K562 (cell line): ENCODE measurements around the gene BCHE. TPM values are rescaled to one million over a fixed set of nuclear protein-coding genes. Genes with fewer than 3 reads are reported as not detected.

Source experiments
- ATAC-seq: fragments of 200-7000 bp; cut with Tn5 transposase; 3 replicates; pipeline ENCODE4 v1.9.1; 2020; ENCODE audit warnings: moderate library complexity
- BruUV-seq: library from RNA; stranded (reverse); fragments of 400-500 nt; replicated peaks from 2 replicates; lab custom pipeline; 2021; lab: Mats Ljungman, UMichigan
- CTCF ChIA-PET: fragments of 300-600 bp; formaldehyde crosslinking; extraction: SDS; loops from one replicate; lab custom pipeline; 2021; ENCODE audit warnings: low intra/inter-chr PET ratio; lab: Yijun Ruan, JAX
- POLR2A ChIA-PET: fragments of 300-600, 350-650 bp; sonication (Branson Sonifier 250); formaldehyde crosslinking; extraction: SDS; loops from one replicate; lab custom pipeline; 2021; ENCODE audit warnings: antibody characterized with exemption, inconsistent platforms; lab: Yijun Ruan, JAX
- DNase-seq, 4 experiments: peaks; one replicate each; pipeline versions ENCODE4 v3.0.0 to v3.0.0-alpha.2; 2011 to 2018; ENCODE audit warnings: low spot score in 3 of 4, mixed read lengths in 3 of 4; ENCODE audit errors: extremely low read depth in 1 of 4
- FAIRE-seq: peaks from 2 replicates; lab custom pipeline; 2011; peaks lifted over from hg19 to GRCh38; lab: Jason Lieb, UNC
- H2AFZ ChIP-seq: 2 replicates; pipeline ENCODE4 v1.6.0; 2011; ENCODE audit warnings: low read depth, low read length, control low read depth, inconsistent platforms
- H3K27ac ChIP-seq: fragments of 200-600 bp; 3 replicates; pipeline ENCODE4 v1.8.0; 2011; ENCODE audit warnings: low read depth, mild to moderate bottlenecking, control low read depth, inconsistent platforms, low read length, moderate library complexity, mixed read lengths; ENCODE audit errors: extremely low read depth
- H3K27me3 ChIP-seq, 2 experiments: fragments of 300-600 bp in 1 of 2; 2 replicates in 1 of 2; 3 replicates in 1 of 2; pipeline versions ENCODE4 v1.6.0 to v1.8.0; 2011; ENCODE audit warnings: inconsistent platforms in 2 of 2, low read length in 2 of 2, mild to moderate bottlenecking in 1 of 2, mixed read lengths in 1 of 2, moderate library complexity in 1 of 2; ENCODE audit not compliant: control insufficient read depth in 2 of 2, insufficient read depth in 2 of 2
- H3K36me3 ChIP-seq: fragments of 300-600 bp; 3 replicates; pipeline ENCODE4 v1.8.0; 2011; ENCODE audit warnings: mild to moderate bottlenecking, low read length, inconsistent platforms; ENCODE audit not compliant: control insufficient read depth, insufficient read depth
- H3K4me1 ChIP-seq, 2 experiments: fragments of 200-600 bp in 1 of 2; replicated peaks in 1 of 2; 2 replicates in 1 of 2; 3 replicates in 1 of 2; pipeline versions ENCODE4 v1.5.1 to v1.8.0; 2011; ENCODE audit warnings: inconsistent platforms in 2 of 2, low read length in 2 of 2, mild to moderate bottlenecking in 1 of 2, mixed read lengths in 1 of 2, moderate library complexity in 1 of 2; ENCODE audit not compliant: control insufficient read depth in 2 of 2, insufficient read depth in 2 of 2
- H3K4me2 ChIP-seq: 2 replicates; pipeline ENCODE4 v1.6.1; 2011; ENCODE audit warnings: low read length, control low read depth, inconsistent platforms, mixed read lengths; ENCODE audit not compliant: insufficient read depth
- H3K4me3 ChIP-seq: fragments of 200-600 bp; sonication (generic), shearing (Covaris generic); 2 replicates; pipeline ENCODE4 v1.5.1; 2016; ENCODE audit warnings: control low read depth, inconsistent platforms
- H3K79me2 ChIP-seq: fragments of 200-600 bp; 3 replicates; pipeline ENCODE4 v1.8.0; 2011; ENCODE audit warnings: low read length, inconsistent platforms; ENCODE audit not compliant: control insufficient read depth, insufficient read depth
- H3K9ac ChIP-seq, 2 experiments: 2 replicates each; pipeline versions ENCODE4 v1.6.0 to v1.6.1; 2011; ENCODE audit warnings: low read depth in 2 of 2, low read length in 2 of 2, control low read depth in 1 of 2, inconsistent platforms in 1 of 2, mild to moderate bottlenecking in 1 of 2, mixed read lengths in 1 of 2; ENCODE audit not compliant: insufficient read depth in 1 of 2
- H3K9me1 ChIP-seq: one replicate; pipeline ENCODE4 v1.6.0; 2011; ENCODE audit warnings: inconsistent platforms, mild to moderate bottlenecking, low read length, moderate library complexity; ENCODE audit not compliant: control insufficient read depth, insufficient read depth
- H3K9me3 ChIP-seq: replicated peaks from 2 replicates; pipeline ENCODE4 v1.5.1; 2011; ENCODE audit warnings: low read depth, low read length, inconsistent platforms; ENCODE audit not compliant: control insufficient read depth, insufficient read depth
- H4K20me1 ChIP-seq: replicated peaks from 2 replicates; pipeline ENCODE4 v1.6.1; 2011; ENCODE audit warnings: low read length, inconsistent platforms, mixed read lengths; ENCODE audit not compliant: control insufficient read depth, insufficient read depth
- BCOR ChIP-seq: fragments of 450-650 bp; IDR thresholded peaks from 2 replicates; pipeline ENCODE4 v1.6.1; 2016
- HCFC1 ChIP-seq: IDR thresholded peaks from 2 replicates; pipeline ENCODE4 v1.6.1; 2012; ENCODE audit warnings: low read depth, low read length, improper control_type of control experiment
- NCOA4 ChIP-seq: fragments of 450-650 bp; IDR thresholded peaks from 2 replicates; pipeline ENCODE4 v1.6.1; 2018; ENCODE audit warnings: mild to moderate bottlenecking; ENCODE audit not compliant: partially characterized antibody
- SMARCA5 ChIP-seq: fragments of 450-650 bp; IDR thresholded peaks from 2 replicates; pipeline ENCODE4 v1.6.1; 2016
- TCF3 ChIP-seq: sonication (generic); formaldehyde crosslinking; IDR thresholded peaks from 2 replicates; pipeline ENCODE4 v1.4.0; 2020; ENCODE audit warnings: mild to moderate bottlenecking, missing genetic modification reagents
- ZNF584 ChIP-seq: fragments of 200-800 bp; sonication (Bioruptor generic); IDR thresholded peaks from 2 replicates; pipeline ENCODE4 v1.6.1; 2016; ENCODE audit warnings: low read depth, mild to moderate bottlenecking, missing genetic modification characterization, missing compliant biosample characterization
- ZNF766 ChIP-seq: fragments of 200-800 bp; sonication (Bioruptor generic); conservative IDR thresholded peaks from 2 replicates; pipeline ENCODE4 v1.6.1; 2016; ENCODE audit warnings: missing genetic modification characterization, missing compliant biosample characterization
- WGBS: fragments of 100-300 bp; shearing (Covaris generic); methylation state at CpG from one replicate; pipeline ENCODE4 v1.1.6; 2016; ENCODE audit warnings: low coverage, mixed read lengths; ENCODE audit not compliant: insufficient coverage; ENCODE audit errors: missing lambda C conversion rate; 5-methylcytosine and 5-hydroxymethylcytosine counted together
- in situ Hi-C: fragments of 300-500 bp; cut with MboI; formaldehyde crosslinking; loops from 4 replicates; pipeline ENCODE4 v1.15.0; 2018; ENCODE audit warnings: inconsistent platforms, mixed read lengths
- intact Hi-C: fragments of 100-400 bp; cut with micrococcal nuclease; formaldehyde crosslinking; loops from 2 replicates; pipeline ENCODE4 v1.14.2; 2022
- polyA plus RNA-seq, 8 experiments: library from polyadenylated mRNA; depleted of rRNA in 4 of 8; stranded (reverse) in 5 of 8; unstranded in 3 of 8; fragments of >200 nt; fragmentation: Nextera tagmentation in 2 of 8; fragmentation: Illumina TruSeq in 1 of 8; extraction: Ambion mirVana in 2 of 8; extraction: Trizol in 1 of 8; gene quantifications; 2 replicates each; pipeline versions ENCODE4 v1.2.1 to v1.2.3, GENCODE V29; 2011 to 2014; ENCODE audit warnings: inconsistent platforms in 1 of 8, missing spikeins in 1 of 8
- total RNA-seq, 7 experiments: library from RNA; depleted of rRNA in 6 of 7; stranded (reverse); fragments of >200 nt in 6 of 7; fragmentation: Illumina TruSeq in 2 of 7; extraction: Trizol in 2 of 7; gene quantifications; 2 replicates each; pipeline versions ENCODE4 v1.2.1 to v1.2.3, GENCODE V29; 2011 to 2021; ENCODE audit warnings: low replicate concordance in 1 of 7
- TF ChIP-seq, protein P1 (sequence below): fragments of 250-450 bp; sonication (Bioruptor Pico); IDR thresholded peaks from 2 replicates; pipeline ENCODE4 v1.5.1; 2021; ENCODE audit warnings: mild to moderate bottlenecking

BCHE gene
- total and polyA plus RNA-seq, 9 of the 15 experiments (the other 6 are each of a cell fraction or from before 2014, with no cell fraction given), result 0.09 to 0.24 (median 0.12) TPM; not detected in 2

DNA sequence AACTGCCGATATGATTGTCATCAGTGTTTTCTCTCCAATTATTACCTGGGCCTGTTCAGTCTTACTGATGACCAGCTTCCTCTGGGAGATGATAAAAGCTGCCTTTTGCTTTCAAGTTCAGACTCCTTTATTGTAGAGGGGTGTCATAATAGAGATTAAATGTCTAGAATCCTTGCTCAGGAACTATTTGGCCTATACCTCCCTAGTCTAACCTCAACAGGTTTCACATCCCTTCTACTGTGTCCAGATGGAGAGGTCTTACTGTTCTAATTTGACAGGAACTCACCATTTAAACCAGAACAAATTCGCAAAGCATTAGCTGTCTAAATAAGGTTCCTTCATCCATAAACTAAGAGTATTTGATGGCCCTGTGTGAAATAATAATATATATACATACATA, 88.0 kb downstream of the BCHE start:
- CTCF ChIA-PET, result no interaction called here
- H4K20me1 ChIP-seq, result no peaks in the 10 kb centered on the region
- H3K27ac ChIP-seq, result no peak overlapping the region

DNA sequence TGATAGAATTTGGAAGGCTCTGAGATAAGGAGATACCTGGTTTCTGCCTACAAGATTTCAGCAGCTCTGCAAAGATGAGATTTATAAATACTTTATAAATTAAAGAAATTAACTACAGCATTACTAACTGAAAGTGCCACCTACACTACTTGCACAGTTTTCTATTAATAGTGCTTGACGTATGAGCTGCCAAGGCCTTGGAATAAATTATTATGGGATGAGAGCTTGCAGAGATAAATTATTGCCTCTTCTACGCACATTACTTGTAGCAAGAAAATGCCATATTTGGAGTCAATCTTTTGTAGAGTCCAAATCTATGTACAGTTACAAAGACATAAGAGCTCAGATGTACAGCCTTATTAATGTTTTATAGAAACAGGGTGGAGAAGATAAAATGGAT, 89.1 kb downstream of the BCHE start:
- H4K20me1 ChIP-seq, result no peaks in the 10 kb centered on the region
- DNase-seq (no peak), FAIRE-seq (no peak), ATAC-seq (no peak)
- no peak overlapping the region for H2AFZ ChIP-seq
- ChIA-PET POLR2A (interaction anchor here (0.7 kb wide), 1 partner anchor 261 kb away, joined by 3 read pairs; no protein-coding TSS in a partner anchor), CTCF (no interaction called here)
- WGBS, result 5% methylated on average over 2 of the region's 2 CpGs
- H3K9me3 ChIP-seq, result no peaks in the 10 kb centered on the region
- no peaks in the 10 kb centered on the region for H3K9me1 ChIP-seq
- H3K4me3 ChIP-seq, result no peak overlapping the region
- no peaks in the 10 kb centered on the region for H3K79me2 ChIP-seq
- H3K4me2 ChIP-seq, result no peak overlapping the region
- no peak overlapping the region for H3K9ac ChIP-seq
- no TSS peak for BruUV-seq
- TF ChIP-seq ZNF584 (CRISPR knock-in tag), result no peak
- TF ChIP-seq BCOR, result no peak
- TF ChIP-seq SMARCA5, result no peak
- H3K27me3 ChIP-seq, result no peaks in the 10 kb centered on the region
- in situ Hi-C loops, result no loop called here
- no peak overlapping the region for H3K27ac ChIP-seq
- H3K36me3 ChIP-seq, result no peaks in the 10 kb centered on the region
- H3K4me1 ChIP-seq, result no peaks in the 10 kb centered on the region
- intact Hi-C loops, result no loop called here

More for the DNA sequence above, 88.0 kb downstream of the BCHE start:
- Histone ChIP-seq H3K9ac (no peak overlapping the region), H3K4me1 (no peaks in the 10 kb centered on the region), H3K4me3 (no peak overlapping the region), H2AFZ (no peak overlapping the region), H3K9me1 (no peaks in the 10 kb centered on the region), H3K4me2 (no peak overlapping the region), H3K79me2 (no peaks in the 10 kb centered on the region), H3K36me3 (no peaks in the 10 kb centered on the region), H3K9me3 (no peaks in the 10 kb centered on the region), H3K27me3 (no peaks in the 10 kb centered on the region)
- BruUV-seq, result no TSS peak
- intact Hi-C loops (no loop called here), in situ Hi-C loops (no loop called here)
- ATAC-seq, result no peak
- POLR2A ChIA-PET, result no interaction called here
- no peak for FAIRE-seq
- TF ChIP-seq NCOA4, result no peak
- TF ChIP-seq ZNF766 (CRISPR knock-in tag), result no peak
- TF ChIP-seq, protein P1, sequence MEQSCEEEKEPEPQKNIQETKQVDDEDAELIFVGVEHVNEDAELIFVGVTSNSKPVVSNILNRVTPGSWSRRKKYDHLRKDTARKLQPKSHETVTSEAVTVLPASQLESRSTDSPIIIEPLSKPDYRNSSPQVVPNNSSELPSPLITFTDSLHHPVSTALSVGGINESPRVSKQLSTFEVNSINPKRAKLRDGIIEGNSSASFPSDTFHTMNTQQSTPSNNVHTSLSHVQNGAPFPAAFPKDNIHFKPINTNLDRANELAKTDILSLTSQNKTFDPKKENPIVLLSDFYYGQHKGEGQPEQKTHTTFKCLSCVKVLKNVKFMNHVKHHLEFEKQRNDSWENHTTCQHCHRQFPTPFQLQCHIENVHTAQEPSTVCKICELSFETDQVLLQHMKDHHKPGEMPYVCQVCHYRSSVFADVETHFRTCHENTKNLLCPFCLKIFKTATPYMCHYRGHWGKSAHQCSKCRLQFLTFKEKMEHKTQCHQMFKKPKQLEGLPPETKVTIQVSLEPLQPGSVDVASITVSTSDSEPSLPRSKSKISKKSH (CRISPR knock-in tag), result no peak
- TF ChIP-seq HCFC1, result no peak
- TF ChIP-seq TCF3 (CRISPR knock-in tag), result no peak
- 4% methylated on average over 2 of the region's 2 CpGs for WGBS
- no peak for DNase-seq
